Left renal cortex interstitium (tissue), 4 donors: ENCODE measurements around the gene PSMD13. TPM values are rescaled to one million over a fixed set of nuclear protein-coding genes. Genes with fewer than 3 reads are reported as not detected.

Experiments
- DNase-seq, 4 donors: peaks; one replicate each; pipeline ENCODE4 v3.0.0-alpha.2; 2013; ENCODE audit warnings: low read depth in 4 of 4, low spot score in 2 of 4, missing footprints in 1 of 4
- polyA plus RNA-seq, 4 donors: library from polyadenylated mRNA; unstranded; fragments of 120-200 nt; gene quantifications; one replicate each; pipeline ENCODE4 v1.2.1, GENCODE V29; 2013; ENCODE audit not compliant: insufficient read length in 4 of 4

Gene PSMD13
- polyA plus RNA-seq, 4 donors, result 132 to 167 (median 139) TPM

GRCh38 chr11:203945-204586 is 32.7 kb upstream of the PSMD13 start:
- DNase-seq, result no peak

DNA sequence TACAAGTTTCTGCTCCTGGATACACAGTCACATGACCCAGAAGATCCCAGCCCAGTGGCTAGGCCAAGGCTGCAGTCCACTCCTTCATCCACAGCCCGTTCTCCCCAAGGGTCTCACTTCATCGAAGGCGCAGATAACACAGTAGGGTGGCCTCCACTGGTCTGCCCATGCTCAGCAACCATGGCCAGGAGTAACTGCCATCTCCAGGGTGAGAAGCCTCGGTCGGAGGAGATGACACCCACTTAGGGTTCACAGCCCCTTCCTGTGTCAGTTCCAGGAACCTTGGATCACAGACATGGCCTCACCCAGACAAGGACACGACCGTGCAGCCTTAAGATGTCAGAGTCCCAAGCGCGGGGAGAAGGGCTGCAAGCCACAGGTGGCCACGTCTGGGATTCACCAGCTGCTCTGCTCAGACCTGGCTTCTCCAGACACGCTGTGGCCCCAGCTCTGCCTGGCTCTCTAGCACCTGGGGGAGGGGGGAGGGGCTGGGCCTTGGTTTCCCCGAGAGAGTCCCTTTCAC is 32.1 kb upstream of the PSMD13 start:
- DNase-seq, result no peak

- DNase-seq, result no peak
Measured at GRCh38 chr11:205221-206001, 31.4 kb upstream of the PSMD13 start.

DNA sequence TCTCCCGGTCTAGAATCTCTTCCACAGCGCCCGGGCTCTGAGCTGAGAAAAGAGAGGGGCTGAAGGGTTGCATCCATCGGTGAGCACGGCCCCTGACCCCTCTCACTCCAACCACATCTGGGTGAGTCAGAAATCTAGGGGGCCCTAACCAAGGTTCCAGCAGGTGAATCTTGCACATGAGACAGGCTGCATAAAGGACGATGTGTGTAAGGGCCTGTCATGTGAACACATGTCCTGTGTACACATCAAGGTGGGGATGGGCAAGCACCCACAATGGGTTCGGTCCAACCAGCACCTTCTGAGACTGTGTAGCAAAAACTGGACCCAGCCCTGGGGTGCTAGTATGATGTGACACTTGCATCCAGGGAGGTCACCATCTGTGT is 30.8 kb upstream of the PSMD13 start:
- DNase-seq, result no peak

DNA sequence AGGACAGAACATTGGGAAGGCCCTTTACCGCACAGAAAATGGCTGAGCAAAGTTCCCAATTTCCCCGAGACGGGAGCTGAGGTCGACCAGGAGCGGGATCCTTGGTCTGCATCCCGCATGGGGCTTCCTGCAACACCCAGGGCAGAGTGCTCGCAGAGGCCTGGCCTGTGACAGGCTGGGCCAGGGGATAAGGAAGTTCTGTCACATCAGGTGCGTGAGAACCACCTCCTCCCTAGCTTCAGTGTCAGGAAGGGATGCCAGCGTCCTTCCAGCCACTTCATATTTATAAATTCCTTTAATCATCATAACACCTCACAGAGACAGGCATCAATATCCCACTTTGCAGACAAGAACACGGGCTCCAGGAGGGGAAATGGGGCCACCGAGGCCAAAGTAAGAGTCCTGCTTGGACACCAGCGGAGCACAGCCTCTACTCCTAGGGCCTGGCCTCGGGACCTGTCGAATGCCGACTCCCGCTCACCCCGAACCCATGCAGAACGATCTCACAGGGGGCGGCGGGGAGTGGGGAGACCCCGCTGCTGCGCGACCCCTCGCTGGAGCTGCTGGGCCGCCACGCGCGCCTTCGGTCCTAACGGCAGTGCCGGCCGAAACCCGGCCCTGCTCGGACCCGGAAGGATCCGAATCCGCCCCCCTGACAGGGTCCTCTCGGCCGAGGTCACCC is 30.1 kb upstream of the PSMD13 start:
- DNase-seq, result no peak

DNA sequence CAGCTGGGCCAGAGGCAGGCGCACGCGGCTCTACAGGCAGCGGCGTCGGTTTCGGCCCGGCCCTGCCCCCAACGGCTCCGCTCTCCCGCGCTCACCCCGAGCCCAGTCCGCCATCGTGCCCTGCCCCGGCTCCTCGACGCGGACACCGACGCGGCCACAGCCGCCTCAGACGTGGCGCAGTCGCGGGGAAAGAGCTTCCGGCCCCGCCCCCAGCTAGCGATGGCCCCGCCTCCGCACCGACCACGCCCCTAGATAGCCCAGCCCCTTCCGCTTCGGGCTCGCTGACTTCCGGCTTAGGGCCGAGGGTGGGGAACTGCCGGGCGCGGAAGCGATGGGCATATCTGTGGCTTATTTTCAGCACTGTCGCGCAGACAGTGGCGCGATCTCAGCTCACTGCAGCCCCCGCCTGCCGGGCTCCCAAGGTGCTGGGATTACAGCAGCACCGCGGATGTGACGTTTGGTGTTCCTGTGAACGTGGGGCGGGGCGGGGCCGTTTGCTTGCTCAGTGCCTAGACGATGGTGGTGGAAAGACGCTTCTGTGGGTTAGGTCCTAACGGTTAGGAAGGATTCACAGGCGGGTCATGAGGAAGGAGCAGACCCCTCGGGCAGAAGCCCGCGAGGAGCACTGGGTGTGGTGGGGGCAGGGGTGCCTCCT is 29.4 kb upstream of the PSMD13 start, which contains the start of the genes BET1L and RIC8A:
Gene BET1L (minus strand): TSS at position 192 of the 655 bp plus-strand sequence. CDS start 78 bp downstream, at position 114.
Gene RIC8A (plus strand): TSS at position 501 of the 655 bp plus-strand sequence. CDS start 1,147 bp downstream, outside the sequence.
- peak; percentile 82 to 91 (median 89) for DNase-seq

GRCh38 chr11:207863-208180 is 29.0 kb upstream of the PSMD13 start:
- peak in 1 of 4 donors; percentile 11 for DNase-seq

DNA sequence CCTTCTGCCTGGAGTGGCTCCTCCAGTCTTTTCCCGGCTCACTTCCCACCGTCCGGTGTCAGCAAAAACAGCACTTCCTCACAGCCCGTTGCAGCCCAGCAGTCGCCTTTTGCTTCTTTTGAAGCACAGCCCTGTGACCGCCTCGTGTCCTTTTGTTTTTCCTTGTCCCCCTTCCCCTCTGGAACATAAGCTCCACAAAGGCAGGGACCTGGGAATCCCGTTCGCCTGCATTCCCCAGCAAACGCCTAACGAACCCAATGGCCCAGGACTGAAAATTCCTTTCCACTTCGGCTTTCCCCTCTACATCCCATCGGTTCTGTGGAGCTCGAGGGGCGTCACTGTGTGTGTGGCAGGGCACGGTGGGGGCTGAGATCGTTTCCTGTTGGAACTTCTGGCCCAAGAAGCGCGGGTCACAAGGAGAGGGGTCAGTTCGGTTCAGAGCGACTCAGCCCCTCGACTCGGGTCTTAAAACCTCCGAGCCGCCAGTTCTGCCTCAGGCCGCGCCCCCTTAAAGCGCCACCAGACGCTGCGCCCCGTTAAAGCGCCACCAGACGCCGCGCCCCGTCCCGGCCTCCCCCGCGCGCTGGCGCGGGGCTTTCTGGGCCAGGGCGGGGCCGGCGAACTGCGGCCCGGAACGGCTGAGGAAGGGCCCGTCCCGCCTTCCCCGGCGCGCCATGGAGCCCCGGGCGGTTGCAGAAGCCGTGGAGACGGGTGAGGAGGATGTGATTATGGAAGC is 28.4 kb upstream of the PSMD13 start:
- DNase-seq, result peak; percentile 47 to 76 (median 66)

DNA sequence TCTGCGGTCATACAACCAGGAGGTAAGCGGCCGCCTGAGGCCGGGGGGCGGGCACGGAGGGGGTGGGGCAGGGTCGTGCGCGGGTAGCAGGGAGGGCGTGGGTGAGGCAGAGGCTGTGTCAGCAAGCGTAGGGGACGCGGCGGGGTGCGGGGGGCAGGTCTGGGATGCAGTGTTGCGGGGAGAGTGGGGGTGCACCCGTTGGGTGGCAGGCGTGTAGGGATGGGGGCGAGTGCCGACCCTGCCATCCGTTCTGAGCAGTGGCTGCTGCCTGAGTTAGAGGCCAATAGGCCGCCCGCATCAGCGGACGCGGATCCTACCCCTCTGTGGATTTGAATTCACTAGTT is 27.9 kb upstream of the PSMD13 start:
- no peak for DNase-seq

- no peak for DNase-seq
Measured at GRCh38 chr11:209275-210121, 27.3 kb upstream of the PSMD13 start.

DNA sequence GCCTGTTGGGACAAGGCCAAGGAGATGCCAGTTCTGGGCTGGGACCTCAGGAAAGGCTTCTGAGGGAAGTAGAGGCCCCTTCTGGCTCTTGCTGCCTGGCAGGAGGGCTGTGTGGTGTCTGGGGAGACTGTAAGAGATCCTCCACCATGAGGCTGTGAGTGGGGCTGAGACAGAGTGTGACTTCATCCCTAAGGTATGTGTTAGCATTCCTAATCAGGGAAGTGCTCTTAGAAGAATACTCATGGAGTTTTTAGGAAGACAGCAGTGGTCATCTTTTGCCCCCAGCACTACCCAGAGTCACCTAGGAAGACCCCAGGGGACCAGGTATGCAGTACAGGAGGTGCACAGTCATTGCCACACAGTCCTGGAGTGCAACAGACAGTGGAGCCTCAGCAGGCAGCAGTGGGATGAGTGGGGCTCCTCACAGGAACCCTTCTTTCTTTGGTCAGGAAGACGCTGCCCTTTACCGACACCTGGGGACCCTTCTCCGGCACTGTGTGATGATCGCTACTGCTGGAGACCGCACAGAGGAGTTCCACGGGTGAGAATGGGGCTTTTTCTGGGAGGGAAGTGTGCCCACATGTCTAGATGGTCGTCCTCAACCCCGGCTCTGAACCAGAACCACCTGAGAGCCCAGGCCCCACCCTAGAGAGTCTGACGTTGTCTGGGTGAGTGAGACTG is 26.5 kb upstream of the PSMD13 start:
- DNase-seq, result no peak

DNA sequence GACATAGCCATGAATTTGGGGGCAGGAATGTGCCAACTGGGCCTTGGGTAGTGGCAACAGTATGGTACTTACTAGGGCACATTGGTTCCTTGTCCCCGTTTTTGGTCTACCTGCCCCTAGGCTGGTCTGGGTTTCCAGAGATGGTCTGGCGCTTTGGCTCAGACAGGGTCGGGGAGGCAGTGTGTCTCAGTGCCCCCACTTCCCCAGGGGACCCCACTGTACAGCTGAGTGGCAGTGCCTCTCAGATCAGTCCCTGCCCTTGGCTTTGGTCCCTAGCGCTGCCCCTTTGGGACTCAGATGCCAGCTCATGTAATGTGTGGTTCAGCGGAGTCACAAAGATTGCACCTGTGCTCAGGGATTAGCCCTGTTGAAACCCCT is 26.0 kb upstream of the PSMD13 start:
- no peak for DNase-seq

DNA sequence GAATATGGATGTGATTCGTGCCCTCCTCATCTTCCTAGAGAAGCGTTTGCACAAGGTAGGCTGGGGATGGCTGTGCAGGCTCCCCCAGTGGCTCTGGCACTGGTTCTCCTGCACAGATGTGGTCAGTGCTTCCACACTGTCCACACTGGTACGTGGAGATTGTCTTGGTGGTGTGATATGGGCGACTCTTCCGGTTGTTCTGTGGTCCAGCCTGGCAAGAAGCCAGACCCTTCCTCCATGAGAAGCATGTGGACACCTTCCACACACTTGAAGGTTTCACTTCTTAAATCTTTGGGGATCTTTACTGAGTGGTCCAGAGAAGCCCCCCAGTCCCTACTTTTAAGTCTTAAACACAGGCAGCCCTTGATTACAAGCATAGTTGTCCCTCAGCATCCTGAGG is 25.5 kb upstream of the PSMD13 start:
- DNase-seq, result no peak

- DNase-seq, result no peak
Measured at GRCh38 chr11:211741-212140, 25.0 kb upstream of the PSMD13 start.

GRCh38 chr11:212150-213100 is 24.4 kb upstream of the PSMD13 start:
- DNase-seq, result no peak

GRCh38 chr11:213111-213510 is 23.7 kb upstream of the PSMD13 start:
- no peak for DNase-seq

DNA sequence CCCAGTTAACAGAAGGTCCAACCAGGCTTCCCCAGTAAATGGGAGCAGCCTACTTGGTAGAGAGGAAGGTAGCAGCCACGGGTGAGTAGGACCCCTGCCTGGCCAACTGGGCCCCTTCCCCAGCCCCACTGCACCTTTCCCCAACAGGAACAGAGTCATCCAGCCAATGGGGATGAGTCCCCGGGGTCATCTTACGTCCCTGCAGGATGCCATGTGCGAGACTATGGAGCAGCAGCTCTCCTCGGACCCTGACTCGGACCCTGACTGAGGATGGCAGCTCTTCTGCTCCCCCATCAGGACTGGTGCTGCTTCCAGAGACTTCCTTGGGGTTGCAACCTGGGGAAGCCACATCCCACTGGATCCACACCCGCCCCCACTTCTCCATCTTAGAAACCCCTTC is 22.7 kb upstream of the PSMD13 start:
- no peak for DNase-seq

DNA sequence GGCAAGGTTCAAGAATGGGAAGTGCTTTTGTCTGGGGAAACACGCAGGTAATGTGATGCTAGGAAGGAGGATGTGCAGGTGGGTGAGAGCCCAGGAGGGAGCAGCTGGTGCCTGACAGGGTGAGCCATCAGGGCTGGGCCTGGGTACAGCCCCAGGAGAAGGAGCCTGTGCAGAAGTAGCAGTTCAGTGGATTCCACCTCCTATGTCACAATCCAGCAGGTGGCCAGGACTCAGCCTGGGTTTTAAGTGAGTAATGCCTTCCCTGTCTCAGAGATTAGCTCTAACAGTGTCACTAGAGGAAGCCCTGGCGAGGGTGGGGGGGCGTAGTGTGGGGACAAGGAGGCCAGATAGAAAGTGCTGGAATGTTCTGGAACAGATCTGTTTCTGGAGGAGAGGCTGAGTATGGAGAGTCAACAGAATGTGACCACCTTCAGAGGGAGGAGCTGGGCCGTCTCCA is 21.2 kb upstream of the PSMD13 start:
- no peak for DNase-seq
